Islet of Langerhans (tissue), 1 donor: Measurements from ENCODE around the gene RIC1.
"Not testable (repeated sequence)": the region's sequence is repeated elsewhere in the genome, so short reads cannot be mapped to it uniquely, and the experiment has no call there.

Source experiments
- FAIRE-seq: peaks from one replicate; lab custom pipeline; 2011; peaks lifted over from hg19 to GRCh38; lab: Jason Lieb, UNC

The RIC1 gene

GRCh38 chr9:5721279-5722087 lies 92.6 kb downstream of the RIC1 start:
- peak; percentile 81 for FAIRE-seq

- FAIRE-seq: not testable (repeated sequence)
Measured at GRCh38 chr9:5722679-5723078, 93.8 kb downstream of the RIC1 start.

DNA sequence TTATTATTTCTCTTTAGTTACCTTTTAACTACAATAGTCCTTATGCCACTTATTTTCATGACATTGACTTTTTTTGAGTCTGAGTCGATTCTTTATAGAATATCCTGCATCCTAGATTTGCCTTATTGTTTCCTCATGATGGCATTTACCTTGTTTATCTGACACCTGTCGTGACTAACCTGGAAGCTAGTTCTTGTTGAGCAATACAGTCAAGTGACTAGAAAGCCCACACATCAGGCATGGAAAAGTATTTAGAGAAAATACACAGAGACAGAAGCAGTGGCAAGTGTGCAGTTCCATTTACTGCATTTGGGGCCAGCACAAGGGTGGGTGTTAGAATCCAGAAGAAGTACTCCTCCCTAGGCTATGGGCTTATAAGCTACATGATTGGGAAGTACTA lies 106.2 kb downstream of the RIC1 start:
- FAIRE-seq: peak; percentile 13

- FAIRE-seq: peak; percentile 84
Measured at GRCh38 chr9:5736563-5737346, 107.8 kb downstream of the RIC1 start.

DNA sequence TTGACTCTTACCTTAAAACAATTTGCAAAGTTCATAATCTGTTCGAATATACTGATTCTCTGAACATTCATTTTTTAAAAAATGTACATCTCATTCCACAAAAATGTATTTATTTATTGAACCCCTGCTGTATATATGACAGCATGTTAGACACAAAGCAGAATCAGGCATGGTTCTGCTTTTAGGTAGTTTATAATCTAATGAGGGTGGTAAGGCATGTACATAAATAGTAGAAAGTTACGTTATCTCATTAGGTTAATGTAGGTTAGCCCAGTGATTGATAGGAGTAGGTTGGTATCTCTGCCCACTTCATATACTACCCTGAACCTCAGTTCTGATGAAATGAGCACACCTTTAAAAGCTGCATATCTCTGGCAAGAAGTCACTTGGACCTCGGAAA lies 114.2 kb downstream of the RIC1 start:
- no peak for FAIRE-seq

- no peak for FAIRE-seq
Measured at GRCh38 chr9:5748438-5748837, 119.5 kb downstream of the RIC1 start.

DNA sequence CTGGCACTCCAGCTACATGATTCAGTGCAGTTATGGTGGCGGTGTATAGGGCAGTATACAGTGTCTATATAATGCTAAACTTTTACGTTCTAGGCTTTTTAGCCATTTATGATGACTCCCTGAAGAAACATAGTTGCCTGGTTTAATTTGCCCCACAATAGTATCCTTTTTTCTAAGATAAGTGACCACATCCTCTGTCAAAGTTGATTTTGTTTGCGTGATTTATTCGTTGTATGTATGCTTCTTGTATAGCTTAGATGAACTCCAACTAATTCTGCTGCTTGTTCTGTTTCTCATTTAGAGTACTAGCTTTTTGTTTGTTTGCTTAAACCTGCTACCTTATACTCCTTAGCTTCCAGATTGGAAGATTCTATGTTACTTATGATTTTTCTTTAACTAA lies 120.4 kb downstream of the RIC1 start:
- no peak for FAIRE-seq

DNA sequence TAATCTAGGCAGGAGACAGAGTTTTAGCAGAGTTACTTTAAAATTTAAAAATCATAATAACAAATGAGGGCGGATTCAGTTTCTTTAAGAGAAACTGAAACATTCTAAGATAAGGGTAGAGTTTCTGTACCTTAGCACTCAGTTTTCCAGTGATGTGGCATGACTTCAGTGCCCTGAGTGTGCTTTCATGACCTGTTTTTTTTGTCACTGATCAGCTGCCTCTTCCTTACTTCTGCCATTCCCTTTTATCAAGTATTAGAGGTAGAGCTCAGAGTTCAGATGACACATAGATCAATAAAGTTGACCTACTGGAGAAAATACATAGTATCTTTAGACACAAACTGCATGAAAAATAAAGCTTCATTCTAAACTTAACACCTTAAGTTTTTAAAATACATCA lies 121.7 kb downstream of the RIC1 start:
- FAIRE-seq: no peak

DNA sequence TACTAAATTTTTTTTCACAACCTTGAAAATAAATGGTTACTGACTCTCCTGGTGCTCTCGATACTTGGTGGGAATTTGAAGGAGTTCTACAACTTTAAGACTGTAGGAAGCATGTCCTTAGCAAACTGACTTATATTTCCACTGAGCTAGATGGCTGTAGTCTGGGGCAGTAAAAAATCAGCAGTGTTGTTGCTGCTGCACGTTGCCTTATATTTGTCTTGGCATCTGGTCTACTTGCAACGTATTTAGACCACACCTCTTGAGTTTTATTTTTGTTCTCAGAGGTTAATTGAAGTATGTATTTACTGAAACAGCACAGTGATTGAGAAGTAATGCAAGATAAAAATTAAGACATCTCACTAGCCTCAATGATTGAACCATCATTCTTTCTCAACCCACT lies 127.7 kb downstream of the RIC1 start:
- no peak for FAIRE-seq

- FAIRE-seq: no peak
Measured at GRCh38 chr9:5760338-5760737, 131.4 kb downstream of the RIC1 start.

GRCh38 chr9:5762421-5762820 lies 133.5 kb downstream of the RIC1 start:
- FAIRE-seq: no peak

- no peak for FAIRE-seq
Measured at GRCh38 chr9:5764130-5764868, 135.4 kb downstream of the RIC1 start.

- FAIRE-seq: no peak
Measured at GRCh38 chr9:5767968-5768932, 139.3 kb downstream of the RIC1 start.

DNA sequence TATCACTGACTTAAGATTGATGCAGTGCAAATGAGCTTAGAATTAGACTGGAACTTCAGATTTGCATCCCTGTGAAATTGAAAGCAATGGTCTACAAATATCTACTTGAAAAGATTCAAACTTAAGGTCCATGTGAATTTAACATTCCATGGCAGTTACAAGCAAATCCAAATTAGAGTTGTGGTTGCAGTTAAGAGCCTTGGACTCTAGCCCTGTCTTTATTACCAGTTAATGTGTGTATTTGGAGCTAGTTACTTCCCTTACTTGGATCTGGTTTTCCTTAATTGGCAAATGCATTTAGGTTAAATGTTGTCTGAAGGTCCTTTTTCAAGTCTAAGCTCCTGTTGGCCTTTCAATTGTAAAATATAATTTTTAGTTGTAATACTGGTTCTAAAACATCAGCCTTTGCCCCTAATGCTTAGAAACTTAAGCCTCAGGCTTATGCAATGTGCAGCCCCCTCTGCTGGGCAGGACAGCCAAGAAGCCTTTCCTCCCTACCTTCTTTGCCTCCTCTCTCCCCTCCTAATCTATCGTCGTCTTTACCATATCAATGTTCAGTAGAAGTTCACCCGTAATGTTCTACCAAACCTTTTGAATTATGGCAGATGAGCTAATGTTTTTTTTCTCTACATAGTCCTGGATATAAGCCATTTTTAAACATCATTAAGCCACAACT lies 144.6 kb downstream of the RIC1 start:
- FAIRE-seq: no peak

GRCh38 chr9:5778805-5779204 lies 149.9 kb downstream of the RIC1 start:
- no peak for FAIRE-seq

GRCh38 chr9:5779705-5780218 lies 150.9 kb downstream of the RIC1 start:
- not testable (repeated sequence) for FAIRE-seq

- not testable (repeated sequence) for FAIRE-seq
Measured at GRCh38 chr9:5783420-5783819, 154.5 kb downstream of the RIC1 start.

- FAIRE-seq: no peak
Measured at GRCh38 chr9:5783982-5784381, 155.1 kb downstream of the RIC1 start.

DNA sequence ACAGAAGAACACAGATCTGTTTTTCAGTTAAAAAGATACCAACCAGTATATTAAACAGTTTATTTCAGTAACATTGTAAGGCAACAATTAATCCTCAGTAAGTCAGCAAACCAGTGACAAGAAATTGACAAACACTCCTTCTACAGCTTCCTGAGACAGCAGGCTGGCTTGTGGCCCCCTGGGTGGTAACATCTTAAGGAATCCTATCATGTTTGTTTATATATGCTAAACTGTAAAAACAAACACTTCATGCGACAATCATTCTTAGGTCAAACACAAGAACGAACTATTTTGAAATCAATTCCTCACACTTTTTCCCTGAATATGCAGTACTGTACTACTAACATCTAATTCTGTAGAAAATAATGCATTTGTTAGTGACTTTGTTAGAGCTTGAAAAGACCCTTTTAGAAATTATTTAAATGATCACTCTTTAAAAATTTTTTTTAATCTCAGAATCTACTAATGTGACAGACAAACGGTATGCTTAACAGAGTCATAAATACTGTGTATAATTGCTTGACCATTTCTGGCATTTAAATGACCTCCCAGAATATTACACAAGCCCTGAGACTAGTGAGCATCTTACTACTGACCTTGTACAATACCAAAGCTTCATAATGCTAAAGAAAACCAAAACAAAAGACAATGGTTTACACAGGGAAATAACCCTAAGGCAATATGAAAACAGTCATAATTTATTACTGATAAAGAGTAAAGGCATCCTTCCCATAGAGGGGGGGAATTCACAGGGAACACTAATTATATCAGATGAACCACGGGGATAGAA lies 155.8 kb downstream of the RIC1 start:
- no peak for FAIRE-seq
